Nasal cavity respiratory epithelium epithelial cell of viscerocranial mucosa (primary cell): ENCODE results near the gene CUZD1. TPM values are rescaled to one million over a fixed set of nuclear protein-coding genes. Genes with fewer than 3 reads are reported as not detected.

ENCODE experiments used
- total RNA-seq: library from RNA; depleted of rRNA; stranded (reverse); fragments of >200 nt; gene quantifications from 2 replicates; pipeline ENCODE4 v1.2.3, GENCODE V29; 2014

Gene CUZD1
- total RNA-seq: 0.34 and 0.93 TPM in 2 replicates

GRCh38 chr10:122845783-122846332 lies at the start of gene CUZD1:
Gene CUZD1 (minus strand): TSS chr10:122845857. CDS start chr10:122845843, 14 bp downstream.

GRCh38 chr10:122879339-122880273 lies 33.9 kb upstream of the CUZD1 start, which contains the start of gene FAM24B:
Gene FAM24B (minus strand): TSS chr10:122879581. CDS start chr10:122850515, 29,066 bp downstream.

Other genes with a start within 250 kb of the CUZD1 start
- gene C10orf120, start 146.0 kb downstream of the CUZD1 start, total RNA-seq: not detected in 2 replicates
- 4.1 and 6.2 TPM in 2 replicates for gene FAM24B, start 33.7 kb upstream of the CUZD1 start, total RNA-seq
- gene FAM24A, start 64.8 kb upstream of the CUZD1 start, total RNA-seq: not detected in 2 replicates
- gene C10orf88, start 108.4 kb upstream of the CUZD1 start, total RNA-seq: 14.4 and 14.9 TPM in 2 replicates
- 4.5 and 7.5 TPM in 2 replicates for gene PSTK, start 134.5 kb upstream of the CUZD1 start, total RNA-seq
- gene IKZF5, start 162.9 kb upstream of the CUZD1 start, total RNA-seq: 2.4 and 5.8 TPM in 2 replicates
- 3.1 and 6.2 TPM in 2 replicates for gene ACADSB, start 163.1 kb upstream of the CUZD1 start, total RNA-seq